Measurements from ENCODE around the gene RAB3IL1.

RAB3IL1 gene

GRCh38 chr11:61905067-61905696 lies 12.2 kb downstream of the RAB3IL1 start:
- H3K4me3 ChIP-seq (ENCODE audit: control insufficient read depth, low read depth, low read length): no peak overlapping the region
- DNase-seq (ENCODE audit: low read depth): no peak
- TF ChIP-seq, protein P1, sequence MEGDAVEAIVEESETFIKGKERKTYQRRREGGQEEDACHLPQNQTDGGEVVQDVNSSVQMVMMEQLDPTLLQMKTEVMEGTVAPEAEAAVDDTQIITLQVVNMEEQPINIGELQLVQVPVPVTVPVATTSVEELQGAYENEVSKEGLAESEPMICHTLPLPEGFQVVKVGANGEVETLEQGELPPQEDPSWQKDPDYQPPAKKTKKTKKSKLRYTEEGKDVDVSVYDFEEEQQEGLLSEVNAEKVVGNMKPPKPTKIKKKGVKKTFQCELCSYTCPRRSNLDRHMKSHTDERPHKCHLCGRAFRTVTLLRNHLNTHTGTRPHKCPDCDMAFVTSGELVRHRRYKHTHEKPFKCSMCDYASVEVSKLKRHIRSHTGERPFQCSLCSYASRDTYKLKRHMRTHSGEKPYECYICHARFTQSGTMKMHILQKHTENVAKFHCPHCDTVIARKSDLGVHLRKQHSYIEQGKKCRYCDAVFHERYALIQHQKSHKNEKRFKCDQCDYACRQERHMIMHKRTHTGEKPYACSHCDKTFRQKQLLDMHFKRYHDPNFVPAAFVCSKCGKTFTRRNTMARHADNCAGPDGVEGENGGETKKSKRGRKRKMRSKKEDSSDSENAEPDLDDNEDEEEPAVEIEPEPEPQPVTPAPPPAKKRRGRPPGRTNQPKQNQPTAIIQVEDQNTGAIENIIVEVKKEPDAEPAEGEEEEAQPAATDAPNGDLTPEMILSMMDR (IDR thresholded peaks at IDR 0.05; ENCODE audit: control insufficient read depth, insufficient read depth, low read depth, low read length, missing control alignments): no peak

- no peak for DNase-seq (ENCODE audit: low read depth)
- no peak overlapping the region for H3K4me3 ChIP-seq (ENCODE audit: control insufficient read depth, low read depth, low read length)
- TF ChIP-seq, protein P1 (IDR thresholded peaks at IDR 0.05; ENCODE audit: control insufficient read depth, insufficient read depth, low read depth, low read length, missing control alignments): no peak
These were observed 12.8 kb downstream of the RAB3IL1 start for GRCh38 chr11:61904539-61905048.

- no peak overlapping the region for H3K4me3 ChIP-seq (ENCODE audit: control insufficient read depth, low read depth, low read length)
- no peak for DNase-seq (ENCODE audit: low read depth)
- TF ChIP-seq, protein P1 (IDR thresholded peaks at IDR 0.05; ENCODE audit: control insufficient read depth, insufficient read depth, low read depth, low read length, missing control alignments): no peak
These were observed 13.5 kb downstream of the RAB3IL1 start for GRCh38 chr11:61903845-61904244.

DNA sequence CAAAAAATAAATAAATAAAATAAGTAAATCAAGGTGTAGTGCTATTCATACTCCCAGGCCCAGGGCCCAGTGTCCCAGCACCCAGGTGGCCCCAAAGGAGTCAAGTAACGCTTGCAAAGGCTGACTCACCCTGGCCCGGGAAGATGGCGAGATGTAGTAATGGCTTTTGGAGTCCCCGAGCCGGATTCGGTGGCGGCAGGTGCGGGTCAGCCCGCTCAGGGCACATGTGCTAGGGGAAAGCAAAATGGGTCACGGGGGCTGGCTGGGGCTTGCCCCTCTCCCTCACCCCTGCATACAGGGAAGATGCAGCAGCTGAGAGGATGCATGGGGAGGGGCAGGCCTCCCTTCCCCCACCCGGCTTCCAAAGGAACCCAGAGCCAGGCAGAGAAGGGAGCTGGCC lies 15.1 kb downstream of the RAB3IL1 start:
- H3K4me3 ChIP-seq (ENCODE audit: control insufficient read depth, low read depth, low read length): no peak overlapping the region
- DNase-seq (ENCODE audit: low read depth): no peak
- TF ChIP-seq, protein P1 (IDR thresholded peaks at IDR 0.05; ENCODE audit: control insufficient read depth, insufficient read depth, low read depth, low read length, missing control alignments): no peak

DNA sequence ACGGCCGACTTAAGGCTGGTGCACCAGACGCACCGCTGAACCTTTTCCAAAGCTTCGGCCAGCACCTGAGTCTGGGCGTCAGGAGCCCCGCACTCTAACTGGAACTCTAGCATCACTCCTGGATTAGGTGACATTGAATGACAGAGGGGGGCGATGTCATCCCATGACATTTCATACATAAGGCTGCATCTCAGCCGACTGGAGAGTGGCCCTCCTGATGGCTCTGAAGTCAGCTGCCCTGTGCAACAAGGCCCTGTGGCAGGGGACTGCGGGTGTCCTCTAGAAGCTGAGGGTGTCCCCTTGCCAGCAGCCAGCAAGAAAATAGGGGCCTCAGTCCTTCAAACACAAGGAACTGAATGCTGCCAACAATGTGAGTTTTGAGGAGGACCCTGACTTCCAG lies 16.0 kb downstream of the RAB3IL1 start:
- no peak overlapping the region for H3K4me3 ChIP-seq (ENCODE audit: control insufficient read depth, low read depth, low read length)
- TF ChIP-seq, protein P1 (IDR thresholded peaks at IDR 0.05; ENCODE audit: control insufficient read depth, insufficient read depth, low read depth, low read length, missing control alignments): no peak
- no peak for DNase-seq (ENCODE audit: low read depth)

GRCh38 chr11:61900251-61900650 lies 17.1 kb downstream of the RAB3IL1 start:
- no peak for DNase-seq (ENCODE audit: low read depth)
- TF ChIP-seq, protein P1 (IDR thresholded peaks at IDR 0.05; ENCODE audit: control insufficient read depth, insufficient read depth, low read depth, low read length, missing control alignments): no peak
- H3K4me3 ChIP-seq (ENCODE audit: control insufficient read depth, low read depth, low read length): no peak overlapping the region

Measured in AG09309 (cell line).